SU-DHL-6 (cell line): ENCODE measurements around the gene CHD2.

Experiments
- H2AFZ ChIP-seq: fragments of 200-600 bp; sonication (generic); 2 replicates; pipeline ENCODE4 v1.6.1; 2014; ENCODE audit warnings: low read depth, mild to moderate bottlenecking, moderate library complexity, mixed read lengths, antibody characterized with exemption, low read length; ENCODE audit not compliant: severe bottlenecking
- H3F3A ChIP-seq: fragments of 200-600 bp; shearing (Covaris generic); 2 replicates; pipeline ENCODE4 v1.6.0; 2016; ENCODE audit warnings: antibody characterized with exemption, mild to moderate bottlenecking; ENCODE audit not compliant: insufficient read depth
- H3K27ac ChIP-seq: fragments of 200-600 bp; sonication (generic); 2 replicates; pipeline ENCODE4 v1.5.1; 2016; ENCODE audit warnings: low read depth, mild to moderate bottlenecking, low read length, moderate library complexity, mixed read lengths
- H3K27me3 ChIP-seq: fragments of 200-600 bp; sonication (generic), shearing (Covaris generic); 2 replicates; pipeline ENCODE4 v1.6.0; 2014; ENCODE audit warnings: mild to moderate bottlenecking, low read length
- H3K36me3 ChIP-seq: fragments of 200-600 bp; sonication (generic); 2 replicates; pipeline ENCODE4 v1.6.1; 2014; ENCODE audit warnings: mild to moderate bottlenecking, low read length, mixed read lengths
- H3K4me2 ChIP-seq: fragments of 300-600, 200-600 bp; shearing (Covaris generic), sonication (generic); 2 replicates; pipeline ENCODE4 v1.6.0; 2014; ENCODE audit warnings: low read length, low read depth, mild to moderate bottlenecking; ENCODE audit not compliant: poor library complexity, severe bottlenecking
- H3K4me3 ChIP-seq: fragments of 200-600 bp; sonication (generic); 2 replicates; pipeline ENCODE4 v1.5.1; 2014; ENCODE audit warnings: antibody characterized with exemption, low read length, mild to moderate bottlenecking, mixed read lengths; ENCODE audit not compliant: insufficient read depth, poor library complexity, severe bottlenecking
- H3K79me2 ChIP-seq: fragments of 200-600 bp; sonication (generic); 2 replicates; pipeline ENCODE4 v1.6.1; 2014; ENCODE audit warnings: mild to moderate bottlenecking, low read length, moderate library complexity; ENCODE audit not compliant: insufficient read depth
- H3K9ac ChIP-seq: fragments of 200-600 bp; sonication (generic); 2 replicates; pipeline ENCODE4 v1.7.0; 2014; ENCODE audit warnings: mild to moderate bottlenecking, low read length
- H3K9me2 ChIP-seq: fragments of 200-600 bp; sonication (generic); replicated peaks from 2 replicates; pipeline ENCODE4 v1.6.1; 2014; ENCODE audit warnings: low read length; ENCODE audit not compliant: insufficient read depth
- H3K9me3 ChIP-seq: fragments of 200-600 bp; sonication (generic); 2 replicates; pipeline ENCODE4 v1.6.1; 2014; ENCODE audit warnings: low read length, mixed read lengths; ENCODE audit not compliant: insufficient read depth
- H4K20me1 ChIP-seq: fragments of 200-600 bp; sonication (generic); 2 replicates; pipeline ENCODE4 v1.6.1; 2014; ENCODE audit warnings: low read depth, mild to moderate bottlenecking, antibody characterized with exemption, low read length, moderate library complexity, mixed read lengths
- CTCF ChIP-seq: fragments of 200-600 bp; sonication (generic); IDR thresholded peaks from one replicate; pipeline ENCODE4 v1.5.1; 2017; ENCODE audit warnings: antibody characterized with exemption, mild to moderate bottlenecking, low read length, moderate library complexity; ENCODE audit not compliant: insufficient read depth, poor library complexity, severe bottlenecking
- EZH2phosphoT487 ChIP-seq: fragments of 200-600 bp; sonication (generic), shearing (Covaris generic); conservative IDR thresholded peaks from 2 replicates; pipeline ENCODE4 v1.6.1; 2018; ENCODE audit warnings: mild to moderate bottlenecking, antibody characterized with exemption, low read length, moderate library complexity, mixed read lengths

The CHD2 gene

GRCh38 chr15:92901995-92902394 is 1.9 kb downstream of the CHD2 start:
- Histone ChIP-seq H3K9me2 (no peaks in the 10 kb centered on the region), H3K4me2 (peak overlapping the region; percentile 96), H3K9me3 (no peaks in the 10 kb centered on the region), H3K27ac (peak overlapping the region; percentile 93), H4K20me1 (peaks cover 21% of the 10 kb centered on the region), H2AFZ (no peak overlapping the region), H3K9ac (peak overlapping the region; percentile 86), H3F3A (peaks cover 82% of the 10 kb centered on the region), H3K27me3 (no peaks in the 10 kb centered on the region), H3K36me3 (peaks cover 49% of the 10 kb centered on the region), H3K79me2 (peaks cover 96% of the 10 kb centered on the region), H3K4me3 (peak overlapping the region; percentile 98)
- TF ChIP-seq CTCF (no peak), EZH2phosphoT487 (no peak)

- Histone ChIP-seq H2AFZ (no peak overlapping the region), H3K27ac (peak overlapping the region; percentile 93), H3K79me2 (peaks cover 96% of the 10 kb centered on the region), H4K20me1 (peaks cover 11% of the 10 kb centered on the region), H3K27me3 (no peaks in the 10 kb centered on the region), H3K9ac (peak overlapping the region; percentile 86), H3K36me3 (peaks cover 39% of the 10 kb centered on the region), H3K9me3 (no peaks in the 10 kb centered on the region), H3K4me2 (peak overlapping the region; percentile 96), H3K9me2 (no peaks in the 10 kb centered on the region), H3F3A (peaks cover 75% of the 10 kb centered on the region), H3K4me3 (peak overlapping the region; percentile 98)
- TF ChIP-seq EZH2phosphoT487 (no peak), CTCF (no peak)
Measured at GRCh38 chr15:92902737-92903593, 2.8 kb downstream of the CHD2 start.

GRCh38 chr15:92903631-92903965 is 3.5 kb downstream of the CHD2 start:
- no peaks in the 10 kb centered on the region for H3K27me3 ChIP-seq
- no peaks in the 10 kb centered on the region for H3K9me3 ChIP-seq
- H3K4me2 ChIP-seq, result peak overlapping the region; percentile 96
- peaks cover 33% of the 10 kb centered on the region for H3K36me3 ChIP-seq
- TF ChIP-seq CTCF, result no peak
- no peak for TF ChIP-seq EZH2phosphoT487
- peaks cover 69% of the 10 kb centered on the region for H3F3A ChIP-seq
- H3K9me2 ChIP-seq, result no peaks in the 10 kb centered on the region
- peak overlapping the region; percentile 93 for H3K27ac ChIP-seq
- H2AFZ ChIP-seq, result no peak overlapping the region
- peak overlapping the region; percentile 86 for H3K9ac ChIP-seq
- H3K4me3 ChIP-seq, result peak overlapping the region; percentile 98
- H4K20me1 ChIP-seq, result peaks cover 7% of the 10 kb centered on the region; the same call in 1 of the 2 replicates
- peaks cover 96% of the 10 kb centered on the region for H3K79me2 ChIP-seq
